ENCODE measurements around the gene KRT14.
"Not testable (repeated sequence)": the region's sequence is repeated elsewhere in the genome, so short reads cannot be mapped to it uniquely, and the experiment has no call there.

KRT14 gene

DNA sequence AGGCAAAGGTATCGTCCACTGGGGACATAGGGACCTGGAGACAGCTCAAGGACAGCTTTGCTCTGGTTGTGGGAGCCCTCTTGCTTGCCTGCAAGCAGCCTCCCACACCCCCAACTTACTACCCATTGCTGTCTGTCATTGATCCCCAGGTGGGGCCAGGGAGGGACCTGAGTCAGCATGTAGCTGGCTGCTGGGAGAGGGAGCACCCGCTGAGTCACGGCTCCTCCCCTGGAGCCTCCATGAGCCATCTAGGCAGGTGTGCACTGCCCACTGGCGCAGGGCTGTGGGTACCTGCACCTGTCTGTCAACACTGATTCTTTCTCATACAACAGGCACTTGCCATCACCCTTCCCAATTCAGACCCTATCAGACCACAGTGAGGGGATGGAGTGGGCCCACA is 10.0 kb downstream of the KRT14 start:
- not testable (repeated sequence) for DNase-seq

DNA sequence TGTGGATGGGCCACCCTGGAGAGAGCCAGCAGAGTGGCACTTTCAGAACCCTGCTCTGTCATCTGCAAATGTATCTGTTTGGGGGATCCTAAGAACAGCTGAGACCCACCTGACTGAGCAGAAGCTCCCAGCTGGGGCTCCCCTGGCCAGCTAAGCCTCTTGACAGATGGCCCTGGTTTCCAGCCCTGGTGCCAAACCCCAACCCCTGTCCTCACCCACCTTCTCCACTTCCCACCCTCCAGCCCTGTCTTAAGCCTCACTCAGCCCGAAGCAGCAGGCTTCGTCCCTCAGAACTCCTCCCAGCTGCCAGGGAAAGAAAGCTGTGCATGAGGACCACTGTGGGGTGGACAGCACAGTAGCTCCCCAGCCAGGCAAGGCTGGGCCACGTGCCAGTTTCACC is 11.4 kb downstream of the KRT14 start:
- no peak for DNase-seq

DNA sequence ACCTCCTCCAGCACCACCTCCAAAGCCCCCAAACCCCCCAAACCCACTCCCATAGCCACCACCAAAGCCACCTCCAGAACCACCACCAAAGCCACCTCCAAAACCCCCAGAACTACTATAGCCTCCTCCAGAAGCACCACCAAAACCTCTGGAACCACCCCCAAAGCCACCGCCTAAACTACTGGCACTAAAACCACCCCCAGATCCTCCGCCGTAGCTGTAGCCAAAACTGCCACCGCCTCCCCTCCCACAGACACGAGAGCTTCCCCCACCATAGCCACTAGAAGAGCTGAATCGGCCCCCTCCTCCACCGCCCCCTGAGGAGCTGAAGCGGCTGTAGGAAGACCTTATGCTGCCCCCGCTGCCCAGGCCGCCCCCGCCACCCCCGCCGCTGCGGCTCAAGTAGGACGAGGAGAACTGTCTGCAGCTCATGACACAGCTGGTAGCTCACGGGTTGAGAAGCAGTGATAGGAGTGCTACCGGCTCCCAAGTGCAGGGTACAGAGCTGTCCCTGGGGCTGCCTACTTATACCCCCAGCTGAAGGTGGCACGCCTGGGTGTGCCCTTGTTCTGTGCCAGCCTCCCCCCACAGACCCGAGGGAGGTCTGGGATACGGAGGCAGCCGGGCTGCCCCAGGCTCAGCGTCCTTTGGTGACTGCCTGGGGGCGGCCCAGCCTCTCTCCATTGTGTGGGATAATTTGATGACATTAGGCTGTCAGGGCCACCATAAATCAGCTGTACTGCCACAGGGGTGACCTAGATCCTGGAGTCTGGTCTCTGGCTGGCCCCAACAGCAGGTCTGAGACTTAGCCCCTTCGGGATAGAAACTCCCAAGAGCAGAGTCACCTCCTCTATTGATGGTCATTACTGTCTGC is 14.9 kb downstream of the KRT14 start, which contains the start of gene KRT9:
TSS of gene KRT9 (minus strand) at position 499 of the 874 bp plus-strand sequence. CDS start at position 432, 67 bp downstream.
- DNase-seq = no peak

DNA sequence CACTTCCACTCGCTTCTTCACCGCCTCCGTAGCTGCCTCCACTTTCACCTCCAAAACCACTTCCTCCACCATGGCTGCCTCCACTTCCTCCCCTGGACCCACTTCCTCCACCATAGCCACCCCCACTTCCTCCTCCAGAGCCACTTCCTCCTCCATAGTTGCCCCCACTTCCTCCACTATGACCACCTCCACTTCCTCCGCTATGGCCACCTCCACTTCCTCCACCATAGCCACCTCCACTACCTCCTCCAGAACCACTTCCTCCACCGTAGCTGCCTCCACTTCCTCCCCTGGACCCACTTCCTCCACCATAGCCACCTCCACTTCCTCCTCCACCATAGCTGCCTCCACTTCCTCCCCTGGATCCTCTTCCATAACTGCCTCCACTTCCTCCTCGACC is 19.4 kb downstream of the KRT14 start:
- DNase-seq = no peak

DNA sequence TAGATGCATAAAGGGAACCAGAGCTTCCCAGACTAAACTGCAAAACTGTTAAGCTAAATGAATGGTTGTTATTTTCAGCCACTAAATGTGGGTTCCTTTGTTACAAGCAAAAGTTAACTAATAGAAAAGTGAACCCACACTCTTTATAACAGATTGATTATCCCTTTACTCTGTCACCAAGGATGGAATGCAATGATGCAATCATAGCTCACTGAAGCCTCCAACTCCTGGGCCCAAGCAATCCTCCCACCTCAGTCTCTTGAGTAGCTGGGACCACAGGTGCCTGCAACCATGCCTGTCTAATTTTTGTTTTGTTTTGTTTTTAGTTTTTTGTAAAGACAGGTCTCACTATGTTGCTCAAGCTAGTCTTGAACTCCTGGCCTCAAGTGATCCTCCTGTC is 21.4 kb downstream of the KRT14 start:
- no peak for DNase-seq

DNA sequence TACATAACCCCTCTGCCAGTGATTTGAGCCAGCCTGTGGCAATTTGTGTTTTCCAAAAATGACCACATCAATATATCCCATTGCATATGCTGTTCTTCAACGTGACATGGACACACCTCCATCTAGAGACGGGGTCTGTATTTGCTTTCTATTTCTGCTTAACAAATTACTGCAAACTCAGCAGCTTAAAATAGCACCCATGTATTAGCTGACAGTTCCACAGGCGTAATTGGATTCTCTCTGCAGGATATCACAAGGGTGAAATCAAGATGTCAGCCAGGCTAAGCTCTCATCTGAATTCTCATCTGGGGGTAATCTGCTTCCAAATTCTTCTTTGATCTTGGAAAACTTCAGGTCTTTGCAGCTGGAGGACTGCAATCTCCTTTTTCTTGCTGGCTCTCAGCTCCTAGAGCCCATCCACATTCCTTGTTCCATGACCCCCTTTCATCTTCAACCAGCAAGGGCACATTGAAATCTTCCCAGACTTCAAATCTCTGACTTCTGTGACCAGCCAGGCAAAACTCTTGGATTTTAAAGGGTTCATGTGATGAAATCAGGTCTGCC is 23.0 kb downstream of the KRT14 start:
- DNase-seq = no peak

DNA sequence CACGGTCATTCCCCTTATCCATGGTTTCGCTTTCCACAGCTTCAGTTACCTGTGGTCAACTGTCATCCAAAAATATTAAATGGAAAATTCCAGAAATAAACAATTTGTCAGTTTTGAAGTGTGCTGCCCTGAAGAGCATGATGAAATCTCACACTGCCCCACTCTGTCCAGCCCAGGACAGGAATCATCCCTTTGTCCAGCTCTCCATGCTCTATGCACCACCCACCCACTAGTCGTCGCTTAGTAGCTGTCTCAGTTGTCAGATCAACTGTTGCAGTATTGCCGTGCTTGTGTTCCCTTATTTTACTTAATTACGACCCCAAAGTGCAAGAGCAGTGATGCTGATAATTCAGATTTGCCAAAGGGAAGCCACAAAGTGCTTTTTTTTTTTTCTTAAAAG is 25.1 kb downstream of the KRT14 start:
- no peak for DNase-seq

DNA sequence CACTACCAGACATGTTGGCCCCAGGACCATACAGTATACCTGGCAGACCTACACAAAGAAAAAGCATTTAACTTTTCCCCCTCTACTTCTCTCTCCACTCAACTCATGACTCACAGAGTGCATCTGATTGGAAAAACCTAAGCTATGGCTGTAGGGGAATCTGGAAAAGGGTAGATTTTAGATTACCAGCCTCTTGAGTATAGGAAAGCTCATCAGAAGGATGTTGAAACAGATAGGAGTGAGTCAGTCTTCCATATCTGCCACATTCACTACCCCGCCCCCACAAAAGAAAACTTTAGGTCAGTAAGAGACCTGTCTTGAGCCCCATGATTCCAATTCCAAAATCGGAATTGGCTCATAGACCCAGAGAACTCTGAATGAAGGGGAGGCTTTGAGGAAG is 27.1 kb downstream of the KRT14 start:
- no peak for DNase-seq

DNA sequence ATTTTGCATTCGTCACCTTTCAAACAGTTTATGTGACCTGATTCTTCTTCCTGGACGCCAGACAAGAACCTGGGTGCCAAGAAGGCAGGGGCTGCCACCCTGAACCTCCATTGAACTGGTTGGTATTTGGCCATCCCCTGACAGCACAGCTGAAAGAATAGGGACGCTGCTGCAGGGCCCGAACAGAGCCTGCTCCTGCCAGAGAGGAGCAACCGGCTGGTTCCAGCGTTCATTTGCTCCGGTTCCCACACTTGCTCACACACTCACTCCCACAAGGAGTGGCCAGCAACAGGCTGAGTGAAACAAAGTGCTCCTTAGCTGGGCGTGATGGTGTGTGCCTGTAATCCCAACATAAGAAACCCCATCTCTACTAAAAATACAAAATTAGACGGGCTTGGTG is 29.8 kb downstream of the KRT14 start:
- DNase-seq = no peak

DNA sequence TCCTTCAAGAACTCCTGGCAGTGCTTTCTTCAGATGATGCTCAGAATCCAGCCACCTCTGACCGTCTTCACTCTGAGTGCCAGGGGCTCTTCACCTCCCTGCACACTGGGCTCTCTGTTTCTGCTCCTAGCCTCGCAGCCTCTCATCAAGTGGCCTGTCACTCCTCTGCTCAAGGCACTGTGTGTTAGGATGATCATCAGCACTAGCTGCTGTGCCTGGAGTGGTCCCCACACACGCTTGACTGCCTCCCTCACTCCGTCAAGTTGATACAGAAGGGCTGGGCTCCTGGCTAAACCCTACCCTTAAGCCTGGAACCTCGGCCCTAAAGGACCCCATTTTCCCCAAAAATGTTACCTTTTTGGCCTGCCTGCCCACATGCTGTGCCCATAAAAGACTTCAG is 30.4 kb downstream of the KRT14 start:
- DNase-seq = no peak

DNA sequence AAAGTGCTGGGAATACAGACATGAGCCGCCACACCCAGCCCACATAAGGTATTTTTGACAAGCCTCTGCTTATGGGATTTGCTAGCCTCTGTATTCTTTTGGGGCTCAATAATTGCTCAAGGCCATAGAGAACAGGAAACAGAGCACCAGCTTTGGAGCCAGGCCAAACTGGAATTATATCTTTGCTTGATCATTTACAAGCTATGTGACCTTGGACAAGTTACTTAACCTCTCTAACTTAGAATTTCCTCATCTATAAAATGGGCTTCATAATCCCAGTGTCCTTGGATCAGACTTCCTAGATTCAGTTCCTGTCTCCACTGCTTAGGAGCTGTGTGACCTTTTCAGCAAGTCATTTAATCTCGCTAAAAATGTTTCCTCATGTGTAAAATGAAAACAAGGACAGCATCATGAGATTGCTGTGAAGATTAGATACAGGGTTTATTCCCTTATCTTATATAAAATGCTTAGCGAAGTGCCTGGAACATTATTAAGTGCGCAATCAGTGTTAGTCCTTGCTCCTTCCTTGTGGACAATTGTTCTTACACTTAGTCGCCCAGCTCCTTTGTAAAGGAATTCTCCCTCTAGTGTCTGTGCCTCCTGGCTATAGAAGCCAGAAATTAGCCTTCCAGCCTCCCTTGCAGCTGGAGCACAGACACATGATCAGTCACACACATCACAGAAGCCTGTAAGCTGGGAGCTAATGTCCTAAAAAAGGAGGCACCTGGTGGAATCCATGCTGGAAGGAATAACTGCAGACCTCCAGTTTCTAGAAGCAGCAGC is 31.4 kb downstream of the KRT14 start:
- no peak for DNase-seq

DNA sequence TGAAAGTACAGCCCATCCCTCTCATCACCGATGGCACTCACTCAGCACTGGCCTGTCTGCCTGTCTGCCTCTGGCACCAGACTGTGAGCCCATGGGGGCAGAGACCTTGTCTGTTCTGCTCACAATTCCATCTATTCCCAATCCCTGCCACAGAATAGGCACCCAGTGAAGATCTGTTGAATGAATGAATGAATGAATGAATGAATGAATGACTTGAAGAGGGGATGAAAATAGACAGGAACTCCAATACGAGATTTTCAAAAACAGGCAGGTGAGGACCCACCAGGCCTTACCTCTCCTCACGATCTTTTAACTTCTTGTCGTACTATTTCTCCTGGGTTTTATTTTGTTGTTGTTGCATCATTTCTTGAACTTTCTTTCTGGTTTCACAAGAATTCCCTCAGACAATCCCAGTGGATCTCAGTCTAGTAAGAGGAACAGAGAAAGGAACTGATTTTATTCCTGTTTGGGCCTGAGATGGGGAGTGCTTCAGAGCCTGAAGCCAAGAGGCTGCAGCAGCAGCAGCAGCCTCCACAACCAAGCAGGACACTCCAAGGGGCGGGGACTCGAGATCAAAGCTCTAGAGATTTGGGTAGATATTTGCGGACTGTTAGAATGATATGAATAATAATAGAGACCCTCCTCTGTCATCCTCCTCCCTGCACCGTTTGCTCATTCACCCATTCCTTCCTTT is 32.6 kb downstream of the KRT14 start:
- no peak for DNase-seq

DNA sequence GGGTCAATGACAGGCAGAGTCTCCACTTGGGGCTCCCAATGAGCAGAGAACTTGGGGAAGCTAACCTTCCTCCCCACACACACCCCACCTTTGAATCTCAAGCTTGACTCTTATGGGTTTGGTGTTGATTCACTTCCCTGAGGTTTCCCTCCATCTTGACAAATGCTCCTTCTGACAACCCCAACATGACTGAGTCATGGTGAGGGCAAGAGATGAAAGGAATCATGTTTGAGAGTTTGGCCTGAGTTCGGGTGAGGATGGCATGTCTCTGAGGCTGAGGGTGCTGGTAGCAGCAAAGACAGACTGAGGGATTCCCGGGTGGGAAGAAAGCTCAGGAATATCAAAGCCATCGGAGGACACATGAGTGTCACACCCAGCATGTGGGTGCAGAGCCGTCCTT is 33.5 kb downstream of the KRT14 start:
- no peak for DNase-seq

DNA sequence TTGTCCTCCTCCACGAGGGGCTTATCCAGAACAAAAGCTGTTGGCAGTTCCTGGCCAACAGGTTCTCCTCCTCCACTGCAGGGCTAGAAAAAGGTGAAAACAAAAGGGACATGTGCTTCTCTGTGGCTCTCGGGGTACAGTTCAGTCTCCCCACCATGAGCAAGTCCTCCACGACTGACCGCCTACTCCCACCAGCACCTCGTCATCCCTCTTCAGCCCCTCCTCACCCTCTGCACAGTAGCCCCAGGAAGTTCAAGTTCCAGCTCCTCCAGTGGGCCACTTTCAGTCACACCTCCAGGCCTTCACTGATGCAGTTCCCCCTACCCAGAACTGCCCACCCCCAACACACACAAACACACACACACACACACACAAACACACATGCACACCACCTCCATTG is 34.2 kb downstream of the KRT14 start:
- no peak for DNase-seq

DNA sequence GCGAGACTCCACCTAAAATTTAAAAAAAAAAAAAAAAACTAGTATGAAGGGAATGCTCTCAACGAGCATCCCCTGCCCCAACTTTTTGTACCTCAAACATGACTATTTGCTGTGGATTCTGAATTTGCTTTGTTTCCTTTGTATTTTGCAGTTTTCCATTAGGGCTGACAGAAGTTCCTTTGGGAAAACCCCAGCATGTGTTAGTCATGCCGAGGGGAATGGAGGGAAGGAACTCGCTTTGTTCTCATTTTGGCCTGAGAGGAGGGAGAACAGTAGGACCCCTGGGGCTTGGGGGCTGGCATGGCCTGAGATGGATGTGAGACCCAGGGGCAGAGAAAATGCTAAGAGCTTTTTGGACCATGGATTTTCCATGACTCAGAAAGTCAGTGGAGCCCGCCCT is 35.3 kb downstream of the KRT14 start:
- no peak for DNase-seq

DNA sequence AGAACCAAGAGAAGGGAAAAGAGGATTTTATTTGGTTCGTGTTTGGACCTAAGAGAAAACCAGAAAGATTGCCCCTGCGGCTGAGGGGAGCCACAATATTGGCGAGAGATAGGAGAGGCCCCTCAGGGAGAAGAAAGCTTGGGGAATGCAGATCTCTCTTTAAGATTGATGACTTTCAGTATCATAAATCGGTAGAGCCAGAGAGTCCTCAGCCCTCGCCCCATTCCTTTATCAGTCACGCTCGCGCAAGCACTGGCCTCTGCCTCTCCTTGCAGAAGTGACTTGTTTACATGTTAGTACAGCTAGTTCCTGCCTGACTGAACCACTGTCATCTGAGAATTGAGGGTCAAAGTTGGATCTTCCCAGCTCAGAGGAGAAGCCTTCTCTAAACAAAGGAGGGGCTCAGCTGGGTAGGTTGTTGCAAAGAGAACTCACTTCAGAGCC is 37.1 kb downstream of the KRT14 start:
- peak; percentile 35 for DNase-seq

DNA sequence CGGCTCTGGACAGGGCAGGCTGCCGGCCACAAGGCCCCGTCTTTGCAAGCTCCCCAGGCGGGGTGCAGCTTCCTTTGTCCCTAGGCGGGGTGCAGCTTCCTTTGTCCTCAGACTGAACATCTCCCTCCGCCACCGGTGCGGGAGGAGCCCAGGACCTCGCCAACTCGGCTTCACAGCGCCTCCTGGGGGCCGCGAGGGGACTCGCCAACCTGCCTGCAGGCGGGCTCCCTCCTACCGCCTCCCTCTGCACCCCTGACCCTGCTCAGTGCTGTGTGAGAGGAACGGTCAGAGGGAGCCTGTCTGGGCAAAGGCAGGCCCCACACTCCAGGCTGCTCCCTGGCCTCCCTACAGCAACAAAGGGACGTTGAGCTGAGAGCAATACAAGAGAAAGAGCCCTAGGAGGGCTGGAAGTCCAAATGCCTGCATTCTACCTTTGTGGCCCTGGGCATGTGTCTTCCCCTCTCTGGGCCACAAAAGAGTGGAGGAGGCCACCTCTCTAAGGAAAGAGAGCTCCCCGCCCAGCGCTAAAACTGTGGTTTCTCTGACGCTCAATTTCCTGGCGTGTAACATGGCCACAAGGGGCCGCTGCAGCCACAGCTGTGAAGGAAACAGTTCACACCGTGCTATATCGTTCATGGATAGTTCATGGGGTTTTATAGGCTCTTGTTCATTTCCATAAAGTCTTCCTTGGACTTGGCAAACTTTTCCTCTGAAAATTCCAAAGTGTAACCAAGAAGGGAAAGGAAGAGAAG is 37.7 kb downstream of the KRT14 start:
- peak; percentile 92 for DNase-seq

DNA sequence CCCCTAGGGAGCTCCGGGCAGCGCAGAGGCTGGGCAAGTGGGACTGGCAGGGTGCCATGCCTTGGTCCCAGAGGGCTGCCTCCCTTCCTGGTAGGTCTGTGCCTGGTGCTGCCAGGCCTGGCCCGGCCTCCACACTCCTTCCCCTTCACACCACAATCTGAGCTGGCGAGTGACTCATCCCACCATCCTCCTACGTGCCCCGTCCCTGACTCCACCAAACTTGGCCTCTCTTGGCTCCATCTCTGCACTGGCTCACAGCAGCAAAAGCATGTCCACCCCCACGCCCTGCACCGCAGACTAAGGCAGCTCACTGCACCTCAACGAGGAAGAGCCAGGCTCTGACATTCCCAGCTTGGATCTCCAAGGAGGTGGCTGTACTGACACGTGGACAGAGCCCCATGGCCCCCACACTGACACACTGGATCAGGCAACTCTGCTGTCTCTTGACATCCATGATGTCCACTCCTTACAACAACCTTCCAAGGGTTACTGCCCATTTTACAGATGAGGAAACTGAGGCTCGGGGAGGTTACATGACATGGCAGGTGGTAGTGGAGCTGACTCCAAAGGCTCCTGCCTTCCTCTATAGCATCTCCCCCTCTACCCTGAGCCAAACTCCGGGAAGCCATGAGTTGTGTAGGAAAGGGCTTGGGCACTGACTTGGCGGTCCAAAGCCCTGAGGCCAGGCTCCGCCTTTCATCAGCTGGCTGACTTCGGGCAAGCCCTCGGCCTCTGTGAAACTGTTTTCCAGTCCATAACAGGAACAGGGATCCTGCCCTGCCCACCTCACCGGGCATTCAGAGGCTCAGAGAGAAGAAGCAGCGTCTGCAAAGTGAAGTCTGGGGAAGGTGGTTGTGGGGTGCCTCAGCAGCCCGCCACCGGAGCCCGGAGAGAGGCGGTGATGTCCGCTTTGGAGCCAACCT is 38.5 kb downstream of the KRT14 start:
- peak; percentile 54 for DNase-seq

DNA sequence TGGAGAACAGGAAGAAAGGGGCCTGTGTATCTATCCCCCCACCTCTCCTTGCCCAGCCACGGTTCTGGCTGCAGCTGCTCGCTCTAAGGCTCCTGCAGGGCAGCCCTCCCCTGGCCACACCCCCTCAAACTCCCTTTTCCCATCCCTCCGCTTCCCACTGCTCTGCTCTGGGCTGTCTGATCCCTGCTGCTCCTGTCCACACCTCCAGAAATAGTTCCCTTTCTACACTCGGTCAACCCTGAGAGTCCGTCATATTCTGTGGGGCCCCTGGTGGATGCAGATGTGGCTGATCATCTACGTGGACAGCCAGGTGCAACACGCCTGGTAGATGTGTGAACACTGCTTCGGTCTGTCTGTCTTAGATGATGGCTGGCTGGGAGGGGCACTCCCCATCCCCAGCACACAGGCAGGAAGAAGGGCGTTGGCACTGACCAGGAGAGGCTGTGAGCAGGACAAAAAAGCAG is 39.3 kb downstream of the KRT14 start:
- DNase-seq = no peak

DNA sequence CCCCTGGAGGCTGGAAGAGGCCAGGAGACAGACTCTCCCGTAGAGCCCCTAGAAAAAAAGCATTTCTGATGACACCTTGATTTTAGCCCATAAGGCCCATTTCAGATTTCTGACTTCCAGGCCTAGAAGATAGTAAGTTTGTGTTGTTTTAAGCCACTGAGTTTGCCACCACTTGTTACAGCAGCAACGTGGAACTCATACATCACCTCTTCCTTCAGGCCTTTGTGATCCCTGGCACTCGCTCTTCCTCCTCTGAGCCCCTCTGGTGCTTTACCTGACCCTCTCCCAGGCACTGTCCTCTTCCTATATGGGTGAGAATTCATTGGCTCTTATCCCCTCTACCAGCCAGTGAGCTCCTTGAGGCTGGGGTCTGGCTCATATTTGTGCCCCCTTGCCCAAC is 39.9 kb downstream of the KRT14 start:
- DNase-seq = no peak

DNA sequence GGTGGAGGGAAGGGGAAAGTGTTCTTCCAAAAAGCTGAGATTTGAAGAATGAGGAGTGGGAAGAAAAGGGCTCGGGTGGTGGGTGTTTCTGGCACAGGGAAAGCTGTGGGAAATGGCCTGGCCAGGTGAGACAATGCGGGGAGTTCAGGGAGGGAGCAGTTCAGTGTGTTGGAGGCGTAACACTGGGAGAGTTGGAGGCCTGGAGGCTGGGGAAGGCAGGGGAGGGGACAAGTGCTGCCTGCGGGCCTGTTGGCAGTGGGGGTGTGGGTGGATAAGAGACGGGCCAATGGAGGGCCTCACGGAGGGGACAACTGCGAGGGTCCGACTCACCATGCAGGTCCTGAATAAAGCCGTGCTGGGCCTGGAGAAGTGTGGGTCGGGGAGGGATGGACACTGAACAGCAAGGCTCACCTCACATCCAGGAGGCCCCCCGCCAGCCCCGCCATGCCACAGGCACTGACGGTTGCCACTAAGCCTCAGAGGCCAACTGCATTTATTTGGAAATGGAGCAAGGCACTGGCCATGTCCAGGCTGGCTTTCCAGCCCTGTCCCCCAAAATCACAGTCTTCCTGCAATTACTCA is 40.8 kb downstream of the KRT14 start:
- no peak for DNase-seq
